GM12874 (cell line): ENCODE data around the gene ZBTB43.

Experiments used
- CTCF ChIP-seq: IDR thresholded peaks from 2 replicates; pipeline ENCODE4 v1.5.1; 2011; ENCODE audit warnings: low read depth, mild to moderate bottlenecking, control low read depth, low read length, moderate library complexity; ENCODE audit not compliant: insufficient read depth

The ZBTB43 gene

GRCh38 chr9:126763130-126763764 lies 41.6 kb upstream of the ZBTB43 start:
- no peak for TF ChIP-seq CTCF

DNA sequence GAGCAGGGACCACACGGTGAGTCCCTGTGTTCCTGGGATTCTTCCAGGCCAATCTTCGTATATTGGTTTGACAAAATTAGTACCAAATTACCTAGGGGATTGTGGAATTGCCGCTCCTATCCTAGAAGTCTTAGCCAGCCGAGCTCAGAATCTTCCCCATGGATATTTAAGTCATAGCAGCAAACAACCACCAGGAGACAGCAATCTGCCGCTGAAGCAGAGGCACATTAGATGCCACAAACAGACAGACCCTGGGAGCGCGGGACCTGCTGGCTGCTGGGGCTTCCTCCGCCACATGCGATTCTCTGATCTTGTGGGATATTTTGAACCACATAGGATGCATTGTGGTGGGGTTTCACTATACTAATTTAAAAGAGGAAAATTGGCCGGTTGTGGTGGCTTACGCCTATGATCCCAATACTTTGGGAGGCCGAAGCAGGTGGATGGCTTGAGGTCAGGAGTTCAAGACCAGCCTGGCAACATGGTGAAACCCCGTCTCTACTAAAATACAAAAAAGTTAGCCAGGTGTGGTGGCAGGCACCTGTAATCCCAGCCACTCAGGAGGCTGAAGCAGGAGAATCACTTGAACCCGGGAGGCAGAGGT lies 31.7 kb upstream of the ZBTB43 start:
- TF ChIP-seq CTCF, result peak; percentile 41

DNA sequence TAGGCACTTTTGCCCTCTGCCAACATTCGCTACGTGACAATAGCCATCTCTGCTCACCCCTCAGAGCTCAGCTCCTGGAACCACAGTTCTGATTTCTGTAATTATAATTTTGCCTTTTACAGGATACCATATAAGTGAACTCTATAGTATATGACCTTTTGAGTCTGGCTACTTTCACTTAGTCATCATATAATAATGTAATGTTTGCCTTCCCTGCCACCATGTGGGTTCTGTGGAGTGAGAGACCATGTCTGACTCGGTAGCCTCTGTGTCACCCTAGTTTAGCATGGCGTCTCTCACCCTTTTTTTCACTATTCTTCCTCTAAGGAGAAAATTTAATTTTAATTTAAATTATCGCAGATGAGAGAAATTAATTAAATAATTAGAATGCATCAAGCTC lies 28.9 kb upstream of the ZBTB43 start:
- no peak for TF ChIP-seq CTCF

DNA sequence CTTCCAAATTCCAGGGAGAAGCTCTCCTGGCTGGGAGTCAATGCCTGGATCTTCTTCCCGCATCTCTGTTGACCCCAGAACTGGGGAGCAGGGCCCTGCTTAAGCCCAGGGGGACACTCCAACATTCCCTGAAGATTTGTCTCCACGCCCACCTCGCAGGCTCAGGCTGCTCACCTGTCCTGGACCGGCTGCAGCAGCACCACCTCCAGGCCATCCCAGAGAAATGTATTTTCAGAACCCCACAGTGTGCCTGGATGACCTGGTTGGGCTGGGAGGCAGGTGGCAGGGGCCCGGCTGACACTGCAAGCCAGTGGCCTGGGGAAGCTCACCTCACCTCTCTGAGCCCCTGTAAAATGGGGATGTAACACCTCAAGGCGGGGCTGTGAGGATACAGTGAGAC lies 27.1 kb upstream of the ZBTB43 start:
- TF ChIP-seq CTCF, result no peak; the same call in 1 of the 2 replicates

DNA sequence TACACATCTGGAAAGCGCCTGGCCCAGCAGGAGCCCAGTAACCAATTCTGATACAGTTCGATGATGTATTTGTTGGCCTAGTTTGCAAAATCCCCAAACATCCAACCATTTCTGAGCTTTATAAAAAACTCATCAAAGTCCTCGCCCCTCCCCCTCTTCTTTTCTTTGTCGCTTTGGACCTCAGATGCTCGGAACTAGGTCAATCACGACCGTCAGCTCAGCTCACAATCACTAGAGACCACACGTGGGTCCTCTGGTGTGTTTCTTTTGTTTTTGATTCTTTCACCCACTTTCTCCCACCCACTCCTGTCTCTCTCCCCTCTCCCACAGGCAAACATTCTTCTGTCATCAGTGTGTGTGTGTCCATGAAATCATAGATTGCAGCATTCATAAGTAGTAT lies 26.7 kb upstream of the ZBTB43 start:
- no peak for TF ChIP-seq CTCF

- peak; percentile 89 for TF ChIP-seq CTCF
These were observed 23.4 kb upstream of the ZBTB43 start for GRCh38 chr9:126781186-126782052.

- no peak for TF ChIP-seq CTCF
These were observed 22.8 kb upstream of the ZBTB43 start for GRCh38 chr9:126782053-126782388.
